Heart right ventricle (tissue), 16 donors: ENCODE results near the gene CRABP1. TPM values are rescaled to one million over a fixed set of nuclear protein-coding genes. Genes with fewer than 3 reads are reported as not detected.

Experiments used
- ATAC-seq, 8 donors: fragments of 200-7000 bp; cut with Tn5 transposase; one replicate each; pipeline ENCODE4 v1.9.1; 2020; ENCODE audit warnings: mild to moderate bottlenecking in 8 of 8, moderate library complexity in 8 of 8, moderate number of reproducible peaks in 1 of 8
- DNase-seq, 2 donors: peaks; one replicate each; pipeline ENCODE4 v3.0.0-alpha.2; 2020
- H3K27ac ChIP-seq, 10 donors: fragments of 200-600 bp; sonication (generic) in 2 of 10; one replicate each; pipeline versions ENCODE4 v1.5.0 to v1.8.0; 2020 to 2022; ENCODE audit warnings: mild to moderate bottlenecking in 3 of 10
- H3K27me3 ChIP-seq, 7 donors: fragments of 200-600 bp; one replicate each; pipeline ENCODE4 v1.8.0; 2021 to 2022; ENCODE audit warnings: mild to moderate bottlenecking in 2 of 7
- H3K36me3 ChIP-seq, 9 donors: fragments of 200-600 bp; sonication (generic) in 1 of 9; one replicate each; pipeline versions ENCODE4 v1.5.0 to v1.8.0; 2020 to 2022; ENCODE audit warnings: mild to moderate bottlenecking in 2 of 9
- H3K4me1 ChIP-seq, 9 donors: fragments of 200-600 bp; sonication (generic) in 1 of 9; one replicate each; pipeline versions ENCODE4 v1.5.0 to v1.8.0; 2020 to 2022; ENCODE audit warnings: mild to moderate bottlenecking in 4 of 9
- H3K4me3 ChIP-seq, 10 donors: fragments of 200-600 bp; sonication (generic) in 2 of 10; one replicate each; pipeline versions ENCODE4 v1.5.0 to v1.8.0; 2020 to 2022; ENCODE audit warnings: mild to moderate bottlenecking in 7 of 10, moderate library complexity in 2 of 10
- H3K9me3 ChIP-seq, 11 donors: fragments of 200-600 bp in 10 of 11; sonication (generic) in 2 of 11; one replicate each; pipeline versions ENCODE4 v1.5.0 to v1.8.0; 2013 to 2022; ENCODE audit warnings: mild to moderate bottlenecking in 2 of 11, control low read depth in 1 of 11, moderate library complexity in 1 of 11
- WGBS, 2 donors: extraction: QIAGEN DNeasy Blood & Tissue Kit; methylation state at CpG; one replicate each; pipeline ENCODE4 v1.1.7; 2013; ENCODE audit warnings: inconsistent platforms in 1 of 2; 5-methylcytosine and 5-hydroxymethylcytosine counted together
- intact Hi-C, 10 donors: fragments of 100-400 bp; cut with DNase I; formaldehyde crosslinking; loops; one replicate each; pipeline versions ENCODE4 v1.11.1 to v1.14.2; 2022
- polyA plus RNA-seq, 2 donors: library from polyadenylated mRNA; stranded (reverse); fragments of 200-250 nt; gene quantifications; one replicate each; pipeline ENCODE4 v1.2.3, GENCODE V29; 2013
- total RNA-seq, 10 donors: library from RNA; stranded (reverse); fragmentation: NEBNext Ultra II Directional in 3 of 10; extraction: Animal tissue kit (Norgen Biotek cat#: 25700) in 3 of 10; gene quantifications; one replicate each; pipeline versions ENCODE4 v1.2.1 to v1.2.4, GENCODE V29; 2021 to 2023
- TF ChIP-seq, protein P1 (sequence below), 9 donors: fragments of 200-600 bp; sonication (generic) in 2 of 9; IDR thresholded peaks; one replicate each; pipeline versions ENCODE4 v1.5.0 to v1.8.0; 2021 to 2022; ENCODE audit warnings: antibody characterized with exemption in 9 of 9, mild to moderate bottlenecking in 5 of 9, moderate library complexity in 1 of 9
- donor health status: Arrhythmogenic right ventricular cardiomyopathy.
- donor health status: ischemic (EF 13 %, LVEDD 7.1; RV severe dilation, severe dysfunction).
- donor health status: healthy with polysubstance abuse.
- donor health status: DM: no; HTN: yes; CAD: no.
- donor health status: DM: no; HTN: no; CAD: no.
- donor health status: ischemic (EF 25% LVEDD 6.9; RV normal size, moderate dysfunction).
- donor health status: ischemic (EF 25% LVEDD 5.7; RV mildly dilated, moderate dysfunction).
- donor health status: healthy.
- donor health status: DM: yes; HTN: yes; CAD: no.
- donor health status: Ischemic cardiomyopathy.
- donor health status: ischemic (EF 35%, LVEDD 5.7; RV mildly dilated, moderate dysfunction).
- donor health status: nonischemic (EF 11% LVEDD 7.7; RV severe dilation, severe dysfunction).
- donor health status: DM: yes; HTN: yes; CAD: no.
- donor health status: PGD.
- donor health status: ischemic (EF 29% LVEDD 5.4; RV normal size, mild dysfunction).
- donor health status: nonischemic (EF 23%, LVEDD 6.1; RV moderate dilation, normal function).

CRABP1 gene
- total and polyA plus RNA-seq, 12 donors = not detected

DNA sequence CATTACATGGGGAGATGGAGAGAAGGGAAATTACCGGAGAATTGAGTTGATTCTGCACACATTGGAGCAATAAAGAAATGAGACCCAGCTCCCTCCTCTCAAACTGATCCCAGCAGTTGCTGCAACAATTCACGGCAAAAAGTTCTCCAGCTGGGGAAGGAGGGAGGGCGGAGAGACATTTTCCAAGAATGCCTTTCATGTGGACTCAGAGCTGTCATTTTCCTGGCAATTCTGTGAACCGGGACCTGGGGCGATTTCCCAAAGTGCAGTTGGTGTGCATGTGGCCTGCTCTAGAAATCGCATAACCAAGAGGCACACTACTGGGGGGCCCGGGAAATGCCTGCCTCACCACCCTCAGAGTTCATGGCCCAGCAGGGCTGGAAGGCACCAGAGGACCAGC lies 49.2 kb downstream of the CRABP1 start:
- Histone ChIP-seq H3K4me1 (no peaks in the 10 kb centered on the region), H3K36me3 (no peaks in the 10 kb centered on the region), H3K9me3 (no peaks in the 10 kb centered on the region), H3K4me3 (no peak overlapping the region), H3K27ac (no peak overlapping the region), H3K27me3 (peaks cover 0 to 72% (median 30%) of the 10 kb centered on the region in 7 donors)
- DNase-seq (no peak), ATAC-seq (no peak)
- 56 to 61% methylated on average over 7 of the region's 7 CpGs for WGBS, 2 donors
- intact Hi-C loops = loop anchor here in 1 of 10 donors (5.0 kb wide), 1 partner anchor 898 kb away; no protein-coding TSS in a partner anchor
- TF ChIP-seq, protein P1, sequence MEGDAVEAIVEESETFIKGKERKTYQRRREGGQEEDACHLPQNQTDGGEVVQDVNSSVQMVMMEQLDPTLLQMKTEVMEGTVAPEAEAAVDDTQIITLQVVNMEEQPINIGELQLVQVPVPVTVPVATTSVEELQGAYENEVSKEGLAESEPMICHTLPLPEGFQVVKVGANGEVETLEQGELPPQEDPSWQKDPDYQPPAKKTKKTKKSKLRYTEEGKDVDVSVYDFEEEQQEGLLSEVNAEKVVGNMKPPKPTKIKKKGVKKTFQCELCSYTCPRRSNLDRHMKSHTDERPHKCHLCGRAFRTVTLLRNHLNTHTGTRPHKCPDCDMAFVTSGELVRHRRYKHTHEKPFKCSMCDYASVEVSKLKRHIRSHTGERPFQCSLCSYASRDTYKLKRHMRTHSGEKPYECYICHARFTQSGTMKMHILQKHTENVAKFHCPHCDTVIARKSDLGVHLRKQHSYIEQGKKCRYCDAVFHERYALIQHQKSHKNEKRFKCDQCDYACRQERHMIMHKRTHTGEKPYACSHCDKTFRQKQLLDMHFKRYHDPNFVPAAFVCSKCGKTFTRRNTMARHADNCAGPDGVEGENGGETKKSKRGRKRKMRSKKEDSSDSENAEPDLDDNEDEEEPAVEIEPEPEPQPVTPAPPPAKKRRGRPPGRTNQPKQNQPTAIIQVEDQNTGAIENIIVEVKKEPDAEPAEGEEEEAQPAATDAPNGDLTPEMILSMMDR (IDR thresholded peaks at IDR 0.05) = no peak

DNA sequence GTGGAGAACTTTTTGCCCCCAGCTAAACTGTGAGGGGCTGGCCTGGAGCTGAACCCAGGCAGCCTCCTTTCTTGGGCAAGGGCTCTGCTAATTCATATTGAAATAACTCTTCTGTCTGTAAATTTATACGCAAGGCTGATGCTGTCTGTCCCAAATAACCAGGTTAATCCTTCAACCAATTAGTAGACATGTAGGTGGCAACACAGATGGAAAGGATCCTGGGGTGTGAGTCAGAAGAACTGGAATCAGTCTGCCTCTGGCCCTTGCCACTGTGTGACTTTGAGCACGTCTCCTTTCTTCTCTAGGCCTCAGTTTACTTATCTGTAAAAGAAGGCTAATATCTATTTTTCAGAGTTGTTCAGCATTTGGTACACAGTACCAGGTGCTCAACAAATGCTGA lies 49.6 kb downstream of the CRABP1 start:
- DNase-seq (no peak), ATAC-seq (no peak)
- H3K27ac ChIP-seq = no peak overlapping the region
- peaks cover 0 to 69% (median 27%) of the 10 kb centered on the region in 7 donors for H3K27me3 ChIP-seq
- intact Hi-C loops = loop anchor here in 1 of 10 donors (5.0 to 10.0 kb wide), 2 partner anchors 45 to 898 kb away; partner anchors contain the start of gene CRABP1
- no peaks in the 10 kb centered on the region for H3K9me3 ChIP-seq
- TF ChIP-seq, protein P1 (IDR thresholded peaks at IDR 0.05) = no peak
- H3K36me3 ChIP-seq = no peaks in the 10 kb centered on the region
- 90 to 92% methylated on average over 2 of the region's 2 CpGs for WGBS, 2 donors
- H3K4me1 ChIP-seq = no peaks in the 10 kb centered on the region
- no peak overlapping the region for H3K4me3 ChIP-seq

GRCh38 chr15:78390242-78390641 lies 50.1 kb downstream of the CRABP1 start:
- 75 to 78% methylated on average over 1 of the region's 1 CpG for WGBS, 2 donors
- DNase-seq = no peak
- Histone ChIP-seq H3K9me3 (no peaks in the 10 kb centered on the region), H3K4me3 (no peak overlapping the region), H3K27ac (no peak overlapping the region), H3K27me3 (peaks cover 0 to 64% (median 24%) of the 10 kb centered on the region in 7 donors), H3K36me3 (no peaks in the 10 kb centered on the region), H3K4me1 (no peaks in the 10 kb centered on the region)
- no peak for ATAC-seq
- intact Hi-C loops = loop anchor here in 1 of 10 donors (10.0 kb wide), 1 partner anchor 45 kb away; the partner anchor contains the start of gene CRABP1
- TF ChIP-seq, protein P1 (IDR thresholded peaks at IDR 0.05) = no peak

- H3K9me3 ChIP-seq = no peaks in the 10 kb centered on the region
- no peaks in the 10 kb centered on the region for H3K36me3 ChIP-seq
- peaks cover 0 to 58% (median 19%) of the 10 kb centered on the region in 7 donors for H3K27me3 ChIP-seq
- H3K27ac ChIP-seq = no peak overlapping the region
- intact Hi-C loops = loop anchor here in 1 of 10 donors (10.0 kb wide), 1 partner anchor 46 kb away; the partner anchor contains the start of gene CRABP1
- H3K4me3 ChIP-seq = no peak overlapping the region
- no peak for ATAC-seq
- TF ChIP-seq, protein P1 (IDR thresholded peaks at IDR 0.05) = no peak
- 93 to 96% methylated on average over 3 of the region's 3 CpGs for WGBS, 2 donors
- no peak for DNase-seq
- H3K4me1 ChIP-seq = no peaks in the 10 kb centered on the region
Observed at GRCh38 chr15:78390826-78391225, 50.7 kb downstream of the CRABP1 start.
